ENCODE measurements around the gene FBXO10.
A peak's percentile ranks its signal among the peaks of the same experiment; 100 is the strongest.
"Not testable (repeated sequence)": the region's sequence is repeated elsewhere in the genome, so short reads cannot be mapped to it uniquely, and the experiment has no call there.

The FBXO10 gene

GRCh38 chr9:37511016-37512010 is 64.9 kb downstream of the FBXO10 start:
- peak; percentile 64 for DNase-seq (ENCODE audit: low read depth, low spot score)

- DNase-seq (ENCODE audit: low read depth, low spot score) = not testable (repeated sequence)
Observed at GRCh38 chr9:37510053-37510452, 66.1 kb downstream of the FBXO10 start.

- no peak for DNase-seq (ENCODE audit: low read depth, low spot score)
Observed at GRCh38 chr9:37509536-37509935, 66.6 kb downstream of the FBXO10 start.

- DNase-seq (ENCODE audit: low read depth, low spot score) = no peak
Observed at GRCh38 chr9:37508834-37509206, 67.4 kb downstream of the FBXO10 start.

GRCh38 chr9:37508135-37508833 is 67.9 kb downstream of the FBXO10 start:
- no peak for DNase-seq (ENCODE audit: low read depth, low spot score)

GRCh38 chr9:37507566-37508134 is 68.5 kb downstream of the FBXO10 start:
- DNase-seq (ENCODE audit: low read depth, low spot score) = no peak

- DNase-seq (ENCODE audit: low read depth, low spot score) = no peak
Observed at GRCh38 chr9:37504605-37505004, 71.6 kb downstream of the FBXO10 start.

- no peak for DNase-seq (ENCODE audit: low read depth, low spot score)
Observed at GRCh38 chr9:37503736-37504135, 72.4 kb downstream of the FBXO10 start.

GRCh38 chr9:37501957-37502596 is 74.1 kb downstream of the FBXO10 start:
- DNase-seq (ENCODE audit: low read depth, low spot score) = no peak

GRCh38 chr9:37499297-37499696 is 76.9 kb downstream of the FBXO10 start:
- no peak for DNase-seq (ENCODE audit: low read depth, low spot score)

- no peak for DNase-seq (ENCODE audit: low read depth, low spot score)
Observed at GRCh38 chr9:37498457-37498856, 77.7 kb downstream of the FBXO10 start.

GRCh38 chr9:37497320-37497719 is 78.9 kb downstream of the FBXO10 start:
- no peak for DNase-seq (ENCODE audit: low read depth, low spot score)

- no peak for DNase-seq (ENCODE audit: low read depth, low spot score)
Observed at GRCh38 chr9:37496020-37496419, 80.2 kb downstream of the FBXO10 start.

GRCh38 chr9:37495571-37495970 is 80.6 kb downstream of the FBXO10 start:
- DNase-seq (ENCODE audit: low read depth, low spot score) = no peak

GRCh38 chr9:37491939-37492338 is 84.2 kb downstream of the FBXO10 start:
- no peak for DNase-seq (ENCODE audit: low read depth, low spot score)

- DNase-seq (ENCODE audit: low read depth, low spot score) = peak; percentile 27
Observed at GRCh38 chr9:37486616-37487548, 89.3 kb downstream of the FBXO10 start.

GRCh38 chr9:37486256-37486615 is 89.9 kb downstream of the FBXO10 start:
- DNase-seq (ENCODE audit: low read depth, low spot score) = peak; percentile 20

- peak; percentile 98 for DNase-seq (ENCODE audit: low read depth, low spot score)
Observed at GRCh38 chr9:37485389-37486255, 90.6 kb downstream of the FBXO10 start, which contains the start of gene POLR1E. Gene POLR1E, plus strand, starts transcription at chr9:37485948. Its CDS starts 100 bp downstream, at chr9:37486048.

GRCh38 chr9:37480759-37481158 is 95.4 kb downstream of the FBXO10 start:
- no peak for DNase-seq (ENCODE audit: low read depth, low spot score)

All from ELF-1 (cell line).